ENCODE results near the gene ZNF814. TPM values are rescaled to one million over a fixed set of nuclear protein-coding genes. Genes with fewer than 3 reads are reported as not detected.

ZNF814 gene
- total and polyA plus RNA-seq, 2 donors (not counting 1 experiment from before 2014, with no cell fraction given) = 5.5 to 6.1 TPM

DNA sequence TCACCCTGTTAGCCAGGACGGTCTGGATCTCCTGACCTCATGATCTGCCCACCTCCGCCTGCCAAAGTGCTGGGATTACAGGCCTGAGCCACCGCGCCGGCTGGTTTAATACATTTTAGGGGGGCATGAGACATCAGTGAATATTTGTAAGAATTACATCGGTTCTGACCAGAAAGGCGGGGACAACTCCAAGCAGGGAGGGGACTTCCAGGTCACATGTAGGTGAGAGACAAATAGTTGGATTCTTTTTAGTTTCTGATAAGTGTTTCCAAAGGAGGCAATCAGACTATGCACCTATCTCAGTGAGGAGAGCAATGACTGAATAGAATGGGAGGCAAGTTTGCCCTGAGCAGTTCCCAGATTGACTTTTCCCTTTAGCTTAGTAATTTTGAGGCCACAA, 70.5 kb downstream of the ZNF814 start:
- TF ChIP-seq, protein P1, sequence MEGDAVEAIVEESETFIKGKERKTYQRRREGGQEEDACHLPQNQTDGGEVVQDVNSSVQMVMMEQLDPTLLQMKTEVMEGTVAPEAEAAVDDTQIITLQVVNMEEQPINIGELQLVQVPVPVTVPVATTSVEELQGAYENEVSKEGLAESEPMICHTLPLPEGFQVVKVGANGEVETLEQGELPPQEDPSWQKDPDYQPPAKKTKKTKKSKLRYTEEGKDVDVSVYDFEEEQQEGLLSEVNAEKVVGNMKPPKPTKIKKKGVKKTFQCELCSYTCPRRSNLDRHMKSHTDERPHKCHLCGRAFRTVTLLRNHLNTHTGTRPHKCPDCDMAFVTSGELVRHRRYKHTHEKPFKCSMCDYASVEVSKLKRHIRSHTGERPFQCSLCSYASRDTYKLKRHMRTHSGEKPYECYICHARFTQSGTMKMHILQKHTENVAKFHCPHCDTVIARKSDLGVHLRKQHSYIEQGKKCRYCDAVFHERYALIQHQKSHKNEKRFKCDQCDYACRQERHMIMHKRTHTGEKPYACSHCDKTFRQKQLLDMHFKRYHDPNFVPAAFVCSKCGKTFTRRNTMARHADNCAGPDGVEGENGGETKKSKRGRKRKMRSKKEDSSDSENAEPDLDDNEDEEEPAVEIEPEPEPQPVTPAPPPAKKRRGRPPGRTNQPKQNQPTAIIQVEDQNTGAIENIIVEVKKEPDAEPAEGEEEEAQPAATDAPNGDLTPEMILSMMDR (conservative IDR thresholded peaks at IDR 0.05 in 1 of 2, IDR thresholded peaks at IDR 0.05 in 1 of 2; ENCODE audit: low read depth in 1 of 2, low read length in 2 of 2) = no peak
- TF ChIP-seq EZH2 (IDR thresholded peaks at IDR 0.05; ENCODE audit: low read length, missing control alignments) = no peak
- Histone ChIP-seq H3K27ac (ENCODE audit: insufficient read depth, low read length) (no peak overlapping the region), H3K4me3 (replicated peaks in 1 of 4; ENCODE audit: control extremely low read depth in 1 of 4, insufficient read depth in 1 of 4, low read depth in 3 of 4, low read length in 4 of 4) (no peak overlapping the region), H2AFZ (ENCODE audit: low read length) (no peak overlapping the region), H3K36me3 (ENCODE audit: control insufficient read depth, insufficient read depth, low read length) (no peaks in the 10 kb centered on the region), H3K79me2 (ENCODE audit: control insufficient read depth, insufficient read depth, low read length) (peaks cover 38% of the 10 kb centered on the region), H4K20me1 (ENCODE audit: control insufficient read depth, extremely low read depth, insufficient read depth, low read length) (no peaks in the 10 kb centered on the region), H3K27me3 (ENCODE audit: control insufficient read depth, insufficient read depth, low read length) (no peaks in the 10 kb centered on the region), H3K4me1 (ENCODE audit: control insufficient read depth, extremely low read depth, insufficient read depth, low read length) (peaks cover 6% of the 10 kb centered on the region), H3K9ac (ENCODE audit: insufficient read depth, low read length) (no peak overlapping the region), H3K9me3 (ENCODE audit: control insufficient read depth, insufficient read depth, low read depth, low read length) (no peaks in the 10 kb centered on the region), H3K4me2 (ENCODE audit: extremely low read depth, insufficient read depth, low read length) (no peak overlapping the region)
- DNase-seq (ENCODE audit: low read depth in 2 of 2) = no peak

DNA sequence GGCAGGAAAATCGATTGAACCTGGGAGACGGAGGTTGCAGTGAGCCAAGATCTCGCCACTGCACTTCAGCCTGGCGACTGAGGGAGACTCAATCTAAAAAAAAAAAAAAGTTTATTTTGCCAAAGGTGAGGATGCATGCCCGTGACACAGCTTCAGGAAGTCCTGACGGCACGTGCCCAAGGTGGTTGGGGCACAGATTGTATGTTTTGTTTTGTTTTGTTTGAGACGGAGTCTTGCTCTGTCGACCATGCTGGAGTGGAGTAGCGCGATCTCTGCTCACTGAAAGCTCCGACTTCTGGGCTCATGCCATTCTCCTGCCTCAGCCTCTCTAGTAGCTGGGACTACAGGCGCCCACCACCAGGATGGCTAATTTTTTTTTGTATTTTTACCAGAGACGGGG, 70.9 kb downstream of the ZNF814 start:
- H3K4me2 ChIP-seq (ENCODE audit: extremely low read depth, insufficient read depth, low read length) = no peak overlapping the region
- H4K20me1 ChIP-seq (ENCODE audit: control insufficient read depth, extremely low read depth, insufficient read depth, low read length) = no peaks in the 10 kb centered on the region
- DNase-seq (ENCODE audit: low read depth in 2 of 2) = no peak
- no peak overlapping the region for H3K27ac ChIP-seq (ENCODE audit: insufficient read depth, low read length)
- H2AFZ ChIP-seq (ENCODE audit: low read length) = no peak overlapping the region
- H3K4me1 ChIP-seq (ENCODE audit: control insufficient read depth, extremely low read depth, insufficient read depth, low read length) = peaks cover 6% of the 10 kb centered on the region
- H3K9ac ChIP-seq (ENCODE audit: insufficient read depth, low read length) = no peak overlapping the region
- no peaks in the 10 kb centered on the region for H3K36me3 ChIP-seq (ENCODE audit: control insufficient read depth, insufficient read depth, low read length)
- no peak for TF ChIP-seq EZH2 (IDR thresholded peaks at IDR 0.05; ENCODE audit: low read length, missing control alignments)
- H3K79me2 ChIP-seq (ENCODE audit: control insufficient read depth, insufficient read depth, low read length) = peaks cover 35% of the 10 kb centered on the region
- no peaks in the 10 kb centered on the region for H3K27me3 ChIP-seq (ENCODE audit: control insufficient read depth, insufficient read depth, low read length)
- no peaks in the 10 kb centered on the region for H3K9me3 ChIP-seq (ENCODE audit: control insufficient read depth, insufficient read depth, low read depth, low read length)
- H3K4me3 ChIP-seq (replicated peaks in 1 of 4; ENCODE audit: control extremely low read depth in 1 of 4, insufficient read depth in 1 of 4, low read depth in 3 of 4, low read length in 4 of 4) = no peak overlapping the region

DNA sequence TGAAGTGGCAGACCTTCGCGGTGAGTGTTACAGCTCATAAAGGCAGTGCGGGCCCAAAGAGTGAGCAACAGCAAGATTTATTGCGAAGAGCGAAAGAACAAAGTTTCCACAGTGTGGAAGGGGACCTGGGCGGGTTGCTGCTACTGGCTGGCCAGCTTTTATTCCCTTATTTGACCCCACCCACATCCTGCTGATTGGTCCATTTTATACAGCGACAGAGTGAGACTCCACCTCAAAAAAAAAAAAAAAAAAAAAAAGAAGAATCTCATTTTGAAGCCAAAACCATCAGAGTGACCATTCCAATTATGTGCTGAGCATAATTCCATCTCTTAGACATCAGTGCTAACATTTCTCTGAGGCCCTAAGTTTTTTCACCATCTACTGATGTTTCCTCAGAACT, 72.2 kb downstream of the ZNF814 start:
- peaks cover 2% of the 10 kb centered on the region for H3K36me3 ChIP-seq (ENCODE audit: control insufficient read depth, insufficient read depth, low read length)
- H3K4me3 ChIP-seq (replicated peaks in 1 of 4; ENCODE audit: control extremely low read depth in 1 of 4, insufficient read depth in 1 of 4, low read depth in 3 of 4, low read length in 4 of 4) = no peak overlapping the region
- no peaks in the 10 kb centered on the region for H3K27me3 ChIP-seq (ENCODE audit: control insufficient read depth, insufficient read depth, low read length)
- peaks cover 6% of the 10 kb centered on the region for H3K4me1 ChIP-seq (ENCODE audit: control insufficient read depth, extremely low read depth, insufficient read depth, low read length)
- H3K9ac ChIP-seq (ENCODE audit: insufficient read depth, low read length) = no peak overlapping the region
- DNase-seq (ENCODE audit: low read depth in 2 of 2) = no peak
- H3K27ac ChIP-seq (ENCODE audit: insufficient read depth, low read length) = no peak overlapping the region
- H3K9me3 ChIP-seq (ENCODE audit: control insufficient read depth, insufficient read depth, low read depth, low read length) = no peaks in the 10 kb centered on the region
- H3K79me2 ChIP-seq (ENCODE audit: control insufficient read depth, insufficient read depth, low read length) = peaks cover 23% of the 10 kb centered on the region
- no peak overlapping the region for H3K4me2 ChIP-seq (ENCODE audit: extremely low read depth, insufficient read depth, low read length)
- no peak overlapping the region for H2AFZ ChIP-seq (ENCODE audit: low read length)
- TF ChIP-seq EZH2 (IDR thresholded peaks at IDR 0.05; ENCODE audit: low read length, missing control alignments) = no peak
- TF ChIP-seq, protein P1 (conservative IDR thresholded peaks at IDR 0.05 in 1 of 2, IDR thresholded peaks at IDR 0.05 in 1 of 2; ENCODE audit: low read depth in 1 of 2, low read length in 2 of 2) = no peak
- H4K20me1 ChIP-seq (ENCODE audit: control insufficient read depth, extremely low read depth, insufficient read depth, low read length) = no peaks in the 10 kb centered on the region

Data from fibroblast of lung (primary cell).